Medulla oblongata (tissue), 1 donor: ENCODE results near the gene S100A2.
"Not testable (repeated sequence)": the region's sequence is repeated elsewhere in the genome, so short reads cannot be mapped to it uniquely, and the experiment has no call there.

Experiments used
- DNase-seq: peaks from one replicate; pipeline ENCODE4 v3.0.0-alpha.2; 2015; ENCODE audit errors: extremely low spot score

The S100A2 gene

DNA sequence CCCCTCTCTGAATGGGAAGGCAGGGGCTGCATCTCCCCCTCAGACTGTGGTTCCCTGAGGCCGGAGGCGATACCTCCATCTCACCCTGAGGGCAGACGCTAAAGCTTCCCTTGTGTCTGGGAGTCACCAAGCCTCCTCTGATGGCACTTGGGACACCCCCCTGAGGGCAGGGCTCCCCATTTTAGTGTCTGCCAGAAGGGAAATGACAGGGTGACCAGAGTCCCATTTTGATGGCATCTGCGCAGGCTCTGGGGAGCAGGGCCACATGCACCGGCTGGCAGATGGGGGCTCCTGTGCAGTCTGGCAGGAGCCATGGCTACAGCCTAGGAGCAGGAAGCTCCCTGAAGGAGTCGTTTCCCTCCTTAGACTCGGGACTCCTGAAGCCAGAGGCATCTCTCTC, 1.7 kb downstream of the S100A2 start:
- no peak for DNase-seq

DNA sequence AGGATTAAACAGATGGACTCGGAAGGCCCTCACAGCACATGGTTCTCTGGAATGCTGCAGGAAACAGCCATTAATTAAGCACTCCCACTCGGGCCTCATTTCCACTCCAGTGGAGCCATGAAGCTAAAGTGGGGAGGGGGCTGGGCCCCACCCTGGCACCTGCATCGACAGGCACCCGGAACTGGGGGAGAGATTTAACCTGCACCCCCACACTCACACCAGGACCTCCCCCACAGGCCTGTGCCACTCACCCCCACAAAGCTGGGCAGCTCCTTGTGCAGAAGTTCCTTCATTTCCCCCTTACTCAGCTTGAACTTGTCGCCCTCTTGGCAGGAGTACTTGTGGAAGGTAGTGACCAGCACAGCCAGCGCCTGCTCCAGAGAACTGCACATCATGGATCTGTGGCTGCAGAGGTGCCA, 2.2 kb downstream of the S100A2 start:
- DNase-seq: no peak

DNA sequence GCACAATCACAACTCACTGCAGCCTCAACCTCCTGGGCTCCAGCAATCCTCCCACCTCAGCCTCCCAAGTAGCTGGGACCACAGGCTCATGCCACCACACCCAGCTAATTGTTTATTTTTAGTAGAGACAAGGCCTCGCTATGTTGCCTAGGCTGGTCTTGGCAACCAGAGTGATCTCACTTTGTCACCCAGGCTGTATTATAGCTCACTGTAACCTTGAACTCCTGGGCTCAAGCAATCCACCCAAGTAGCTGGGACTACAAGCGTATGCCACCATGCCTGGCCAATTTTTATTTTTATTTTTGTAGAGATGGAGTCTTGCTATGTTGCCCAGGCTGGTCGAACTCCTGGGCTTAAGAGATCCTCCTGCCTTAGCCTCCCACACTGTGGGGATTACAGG, 3.6 kb downstream of the S100A2 start:
- not testable (repeated sequence) for DNase-seq

DNA sequence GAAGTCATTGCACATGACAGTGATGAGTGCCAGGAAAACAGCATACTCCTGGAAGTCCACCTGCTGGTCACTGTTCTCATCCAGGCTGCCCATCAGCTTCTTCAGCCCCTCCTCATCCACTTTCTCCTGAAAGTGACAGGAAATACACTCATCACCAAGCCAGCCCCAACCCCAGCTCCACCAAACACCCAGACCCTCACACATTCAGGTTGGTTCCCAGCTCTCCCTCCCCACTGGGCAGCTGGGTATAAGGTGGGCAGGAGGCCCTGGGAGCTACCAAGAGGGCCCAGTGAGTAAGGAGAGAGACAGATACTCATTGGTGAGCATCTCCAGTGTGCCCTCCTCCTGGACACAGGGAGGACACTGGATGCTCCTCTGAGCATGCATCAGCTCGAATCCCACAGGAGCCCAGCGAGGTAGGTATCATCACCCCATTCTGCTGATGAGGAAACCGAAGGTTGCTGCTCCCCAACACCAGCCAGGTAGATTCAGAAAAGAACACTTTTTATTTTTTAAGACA, 4.1 kb downstream of the S100A2 start:
- no peak for DNase-seq

DNA sequence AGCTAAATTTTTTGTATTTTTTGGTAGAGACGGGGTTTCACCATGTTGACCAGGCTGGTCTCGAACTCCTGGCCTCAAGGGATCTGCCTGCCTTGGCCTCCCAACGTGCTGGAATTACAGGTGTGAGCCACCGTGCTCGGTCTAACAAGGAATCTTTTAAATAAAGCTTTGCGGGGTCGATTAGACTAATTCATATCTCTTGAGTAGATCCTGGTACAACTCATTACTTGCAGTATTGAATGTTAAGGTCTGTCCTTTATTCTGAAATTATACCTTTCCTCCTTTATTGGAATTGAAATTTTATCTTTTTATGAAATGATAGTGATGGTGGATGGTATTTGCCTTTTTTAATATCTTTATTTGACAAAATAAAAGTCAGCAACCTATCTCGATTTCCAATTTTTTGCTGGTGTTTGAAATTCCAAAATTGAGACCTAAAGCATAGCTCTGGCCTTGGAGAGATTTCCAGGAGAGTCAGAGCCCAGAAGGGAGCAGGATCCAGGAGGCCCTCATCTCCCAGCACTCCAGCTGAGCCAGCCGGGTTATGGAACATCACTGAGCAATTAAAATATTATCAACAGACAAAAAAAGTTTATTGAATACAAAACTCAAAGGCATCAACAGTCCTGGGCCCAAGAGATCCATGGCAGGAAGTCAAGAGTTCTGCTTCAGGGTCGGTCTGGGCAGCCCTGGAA, 4.7 kb downstream of the S100A2 start:
- DNase-seq: no peak

DNA sequence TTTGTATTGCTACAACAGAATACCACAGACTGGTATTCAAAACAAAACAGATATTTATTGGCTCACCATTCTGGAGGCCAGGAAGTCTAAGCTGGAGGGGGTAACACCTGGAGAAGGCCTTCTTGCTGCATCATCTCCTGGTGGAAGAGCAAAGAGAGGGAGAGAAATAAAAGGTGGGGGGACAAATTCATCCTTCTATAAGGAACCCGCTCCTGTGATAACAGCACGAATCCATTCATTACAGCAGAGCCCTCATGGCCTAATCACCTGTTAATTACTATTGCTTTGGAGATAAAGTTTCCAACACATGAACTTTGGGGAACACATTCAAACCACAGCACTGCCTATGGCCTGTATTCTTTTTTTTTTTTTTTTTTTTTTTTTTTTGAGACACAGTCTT, 5.4 kb downstream of the S100A2 start:
- no peak for DNase-seq

DNA sequence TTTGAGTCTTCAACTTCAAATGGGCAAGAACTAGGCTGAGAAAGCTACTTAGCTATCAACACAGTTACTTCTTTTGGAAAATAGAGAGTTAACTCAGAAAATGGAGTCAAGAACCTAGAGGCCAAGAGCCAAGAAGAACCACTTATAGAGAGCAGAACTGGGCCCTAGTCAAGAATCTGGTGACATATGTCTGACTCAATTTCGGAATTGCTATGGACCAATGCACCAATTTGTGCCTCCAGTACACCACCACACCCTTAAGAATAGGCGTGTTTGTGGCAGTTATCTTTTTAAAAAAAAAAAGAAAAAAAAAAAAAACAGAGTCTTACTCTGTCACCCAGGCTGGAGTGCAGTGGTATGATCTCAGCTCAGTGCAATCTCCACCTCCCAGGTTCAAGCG, 7.8 kb downstream of the S100A2 start:
- no peak for DNase-seq

DNA sequence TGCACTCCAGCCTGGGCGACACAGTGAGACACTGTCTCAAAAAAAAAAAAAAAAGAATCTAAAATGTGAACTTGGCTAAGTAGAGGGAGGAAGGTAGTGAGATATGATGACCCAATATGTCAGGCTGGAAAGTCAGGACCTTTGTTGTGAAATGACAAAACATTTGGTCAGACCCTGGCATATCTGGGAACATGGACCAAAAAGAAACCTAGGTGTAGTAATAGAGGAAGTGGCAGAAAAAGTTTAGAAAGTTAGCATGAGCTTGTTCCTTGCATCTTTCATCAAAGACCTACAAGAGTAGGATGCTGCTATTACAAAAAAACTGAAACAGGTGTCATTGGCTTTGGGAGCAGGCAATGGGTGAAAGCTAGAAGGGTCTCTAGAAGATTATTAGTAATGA, 9.3 kb downstream of the S100A2 start:
- DNase-seq: no peak

DNA sequence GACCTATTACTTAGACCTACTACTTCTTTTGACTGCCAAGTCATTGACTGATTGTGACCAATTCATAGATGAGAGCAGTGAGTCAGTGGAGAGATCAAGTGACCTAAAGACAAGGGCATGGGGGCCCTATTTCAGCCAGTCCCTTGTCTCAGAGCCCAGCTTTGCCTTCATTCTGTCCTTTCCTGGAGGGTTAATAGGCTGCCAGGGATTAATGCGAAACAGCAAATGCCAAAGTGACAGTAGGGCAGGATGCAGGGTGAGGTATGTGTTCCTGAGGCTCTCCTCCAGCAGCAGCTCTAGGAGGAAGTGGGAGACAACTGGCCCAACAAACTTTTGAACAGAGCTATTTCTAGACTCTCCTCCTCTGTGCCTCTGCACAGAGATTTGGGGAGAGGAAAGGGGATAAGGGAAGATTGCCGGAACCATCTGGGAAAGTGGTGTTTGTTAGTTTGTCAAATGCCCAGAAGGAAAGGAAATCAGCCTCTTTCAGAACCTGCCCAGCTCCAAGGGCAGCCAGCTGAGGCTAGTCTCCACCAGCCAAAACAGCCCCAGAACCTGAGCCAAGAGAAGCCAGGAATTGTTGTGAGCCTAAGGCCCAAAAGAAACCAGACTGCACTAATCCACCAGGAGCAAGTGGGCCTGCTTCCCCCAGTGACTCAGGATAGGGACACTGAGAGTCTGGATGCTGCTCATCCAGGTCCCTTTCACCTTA, 11.7 kb downstream of the S100A2 start:
- DNase-seq: peak; percentile 57

DNA sequence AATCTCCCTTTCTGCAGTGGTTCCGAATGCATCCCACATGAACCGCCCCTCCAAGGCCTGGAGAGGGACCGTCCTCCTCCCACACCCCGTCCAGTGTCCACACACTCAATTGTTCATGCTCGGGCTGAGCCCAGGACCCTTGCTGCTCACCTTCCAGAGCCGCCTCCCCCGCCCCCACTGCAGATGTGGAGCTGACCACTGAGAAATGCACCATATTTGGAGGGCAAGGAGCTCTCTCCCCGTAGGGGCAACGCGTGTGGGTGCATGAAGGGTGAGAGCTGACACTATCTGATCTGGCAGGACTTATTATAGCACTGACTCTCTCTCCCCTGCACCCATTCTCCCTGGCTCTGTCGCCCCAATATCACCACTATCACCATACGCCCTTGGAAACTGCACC, 12.5 kb downstream of the S100A2 start:
- DNase-seq: no peak

DNA sequence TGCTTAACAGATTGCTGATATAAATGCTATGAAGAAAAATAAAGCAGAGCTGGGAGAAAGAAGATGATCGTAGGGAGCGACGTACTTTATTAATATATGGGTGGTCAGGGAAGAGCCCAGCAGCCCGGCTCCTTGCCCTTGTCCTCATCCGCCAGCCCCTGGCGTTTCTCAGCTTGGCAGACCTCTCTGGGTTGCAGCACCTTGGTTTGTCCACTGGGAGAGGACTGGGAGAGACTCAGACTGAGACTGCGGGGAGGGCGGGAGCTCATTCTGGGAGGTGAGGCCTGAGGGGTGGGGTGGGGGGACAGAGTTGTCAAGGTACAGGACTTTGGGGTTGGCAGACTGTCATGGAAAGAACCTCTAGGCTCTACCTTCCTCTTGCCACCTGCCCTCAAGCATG, 13.3 kb downstream of the S100A2 start:
- no peak for DNase-seq

DNA sequence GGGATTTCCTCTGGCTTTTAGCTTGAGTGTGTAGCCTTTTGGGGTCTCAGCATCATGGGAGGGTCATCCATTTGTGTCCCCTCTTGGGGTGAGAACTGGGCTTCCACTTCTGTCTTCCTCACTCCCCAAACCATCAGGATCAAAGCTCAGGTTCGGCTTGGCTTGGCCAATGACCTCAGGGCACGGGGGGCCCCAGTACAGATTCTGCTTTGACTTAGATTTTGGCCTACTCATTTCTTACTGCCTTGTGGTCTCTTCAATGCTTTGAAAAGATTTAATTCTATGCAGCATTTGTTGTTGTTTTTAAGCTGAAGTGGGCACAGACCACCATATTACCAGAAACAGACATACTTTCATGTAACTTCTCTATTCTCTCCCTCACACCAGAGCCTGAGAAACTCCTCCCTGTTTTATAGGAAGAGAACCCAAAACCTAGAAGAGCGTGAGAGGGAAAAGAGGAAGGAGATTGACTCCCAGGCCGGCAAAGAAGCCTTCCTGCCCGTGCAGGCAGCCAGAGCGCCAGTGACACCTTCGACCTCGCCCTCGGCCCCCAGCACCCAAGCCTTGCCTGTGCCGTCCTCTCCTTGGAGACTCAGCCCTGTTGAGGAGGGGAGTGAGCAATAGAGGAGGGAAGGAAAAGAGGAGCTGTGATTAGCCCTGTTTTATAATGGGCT, 14.7 kb downstream of the S100A2 start:
- DNase-seq: peak; percentile 35

DNA sequence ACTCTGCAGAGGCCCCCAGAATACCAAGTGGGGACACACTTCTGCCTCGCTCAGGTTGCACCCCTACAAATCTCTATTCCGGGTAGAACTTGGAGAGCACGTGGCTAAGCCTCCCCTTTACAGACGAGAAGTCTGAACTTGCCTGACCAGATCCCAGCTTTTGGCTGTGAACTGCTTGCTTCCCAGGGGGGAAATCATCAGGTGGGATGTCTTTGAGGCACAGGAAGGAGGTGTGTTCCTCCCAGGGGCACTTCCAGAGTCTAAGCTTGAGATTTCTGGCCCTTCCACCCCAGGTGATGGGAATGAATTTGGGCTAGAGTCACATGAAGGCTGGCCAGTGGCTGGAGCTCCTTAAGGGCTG, 15.3 kb downstream of the S100A2 start:
- DNase-seq: no peak

DNA sequence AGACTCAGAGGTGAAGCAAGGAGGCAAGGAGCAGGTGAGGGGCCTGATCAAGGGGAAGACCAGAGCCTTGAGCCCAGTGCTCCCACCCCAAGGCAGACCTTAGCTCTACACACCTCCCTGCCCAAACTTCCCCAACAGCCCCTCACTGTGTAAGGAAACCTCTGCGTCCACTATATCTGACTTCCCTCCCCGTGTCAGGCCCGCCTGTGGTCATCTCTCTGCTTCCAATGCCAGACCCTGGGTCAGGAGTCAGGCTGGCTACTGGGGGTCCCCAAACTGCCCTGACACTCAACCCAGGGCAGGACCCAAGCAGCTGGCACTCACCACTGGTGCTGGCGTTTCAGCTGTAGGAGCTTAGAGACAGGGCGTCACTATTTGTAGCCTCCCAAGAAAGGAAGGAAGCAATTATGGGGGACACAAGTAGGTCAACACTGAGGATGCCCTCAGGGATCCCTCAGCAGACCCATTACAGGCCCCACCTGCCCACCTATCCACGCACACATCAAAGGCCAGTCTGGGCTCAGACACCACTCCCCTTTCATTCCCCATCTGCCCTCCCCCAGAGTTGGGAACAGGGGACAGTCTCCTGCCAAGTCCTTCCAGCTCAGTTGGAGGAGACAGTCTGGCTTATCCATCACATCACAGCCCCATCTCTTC, 15.8 kb downstream of the S100A2 start:
- no peak for DNase-seq

DNA sequence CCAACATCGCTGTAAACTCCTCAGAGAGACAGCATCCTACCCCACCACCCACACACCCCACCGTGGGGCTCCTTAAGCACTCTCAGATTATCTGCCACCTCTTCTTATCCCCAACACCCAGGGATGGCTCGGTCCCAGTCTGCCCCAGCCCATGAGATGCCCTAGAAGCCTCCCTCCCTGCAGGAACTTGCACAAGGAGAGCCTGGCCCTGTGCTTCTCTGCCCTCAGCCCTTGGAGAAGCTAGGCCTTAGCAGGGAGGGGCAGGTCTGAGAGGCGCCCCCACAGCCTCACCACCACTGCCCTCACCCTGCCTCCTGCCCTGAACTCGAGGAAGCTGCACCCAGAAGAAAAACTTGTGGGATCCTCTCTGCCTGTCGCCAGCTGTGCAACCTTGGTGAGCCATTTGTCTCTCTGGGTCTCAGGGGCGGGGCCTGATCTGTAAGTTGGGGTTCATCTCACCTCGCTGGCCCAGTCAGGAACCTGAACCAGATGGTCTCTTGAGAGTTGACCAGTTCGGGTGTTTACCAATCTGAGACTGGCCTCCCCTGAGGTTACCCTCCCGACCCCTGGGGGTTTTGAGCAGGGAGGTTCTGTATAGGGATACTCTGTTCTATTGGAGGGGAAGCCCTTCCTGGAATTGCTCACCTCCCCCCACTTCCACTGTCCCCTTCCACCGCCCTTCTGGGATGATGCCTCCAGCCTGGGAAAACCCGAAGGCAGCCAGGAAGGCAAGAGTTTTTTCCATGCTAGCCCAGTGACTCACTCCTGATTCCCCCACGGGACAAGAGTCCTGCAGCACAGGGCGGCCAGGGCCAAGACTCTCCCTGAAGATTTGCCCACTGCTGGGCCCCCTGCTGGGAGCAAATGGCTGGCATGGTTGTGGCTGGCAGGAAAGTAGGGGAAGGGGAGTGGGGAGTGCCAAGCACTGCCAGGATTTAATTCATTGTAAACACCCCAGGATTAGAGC, 16.6 kb downstream of the S100A2 start, which contains the start of gene S100A3:
TSS of gene S100A3 (minus strand) at position 537 of the 967 bp plus-strand sequence. CDS start 773 bp downstream, outside the sequence.
- peak; percentile 52 for DNase-seq

DNA sequence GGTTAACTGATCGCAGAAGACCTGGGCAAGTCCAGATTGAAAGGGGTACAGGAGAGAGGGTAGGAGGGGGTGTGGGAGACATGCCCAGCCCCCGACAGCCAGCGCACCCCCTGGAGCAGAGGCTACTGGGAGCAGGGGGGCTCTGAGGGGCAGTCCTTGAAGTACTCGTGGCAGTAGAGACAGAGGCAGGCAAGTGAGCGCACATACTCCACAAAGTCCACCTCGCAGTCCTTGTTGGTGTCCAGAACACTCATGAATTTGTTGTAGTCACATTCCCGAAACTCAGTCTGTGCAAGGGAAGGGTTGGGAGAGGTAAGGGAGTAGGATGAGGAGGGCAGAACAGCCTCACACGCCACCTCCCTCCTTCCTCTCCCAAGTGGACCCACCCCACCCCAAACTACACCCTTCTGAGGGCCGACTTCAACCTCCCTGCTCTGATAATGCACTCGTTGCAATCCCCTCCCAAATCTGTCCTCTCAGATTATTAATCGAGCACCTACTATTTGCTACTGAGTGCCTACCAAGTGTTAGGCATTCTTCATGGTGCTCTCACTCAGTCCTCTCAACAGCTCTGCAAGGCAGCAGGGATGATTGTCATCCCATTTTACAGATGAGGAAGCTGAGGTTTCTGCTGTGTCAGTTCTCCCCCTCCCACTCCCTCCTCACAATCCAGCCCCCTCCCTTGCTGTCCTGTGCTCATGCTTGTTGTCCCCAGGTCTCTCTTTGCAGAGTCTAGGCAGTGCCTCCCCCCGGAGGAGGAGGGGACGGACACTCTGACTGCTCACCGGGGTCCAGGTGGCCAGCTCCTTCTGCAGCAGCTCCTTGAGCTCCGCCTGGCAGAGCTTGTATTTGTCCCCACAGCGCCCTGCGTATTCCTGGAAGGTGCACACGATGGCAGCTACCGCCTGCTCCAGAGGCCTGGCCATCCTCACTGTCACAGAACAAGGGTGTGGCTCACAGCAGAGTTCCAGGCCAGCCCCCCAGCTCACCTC, 17.8 kb downstream of the S100A2 start:
- no peak for DNase-seq

DNA sequence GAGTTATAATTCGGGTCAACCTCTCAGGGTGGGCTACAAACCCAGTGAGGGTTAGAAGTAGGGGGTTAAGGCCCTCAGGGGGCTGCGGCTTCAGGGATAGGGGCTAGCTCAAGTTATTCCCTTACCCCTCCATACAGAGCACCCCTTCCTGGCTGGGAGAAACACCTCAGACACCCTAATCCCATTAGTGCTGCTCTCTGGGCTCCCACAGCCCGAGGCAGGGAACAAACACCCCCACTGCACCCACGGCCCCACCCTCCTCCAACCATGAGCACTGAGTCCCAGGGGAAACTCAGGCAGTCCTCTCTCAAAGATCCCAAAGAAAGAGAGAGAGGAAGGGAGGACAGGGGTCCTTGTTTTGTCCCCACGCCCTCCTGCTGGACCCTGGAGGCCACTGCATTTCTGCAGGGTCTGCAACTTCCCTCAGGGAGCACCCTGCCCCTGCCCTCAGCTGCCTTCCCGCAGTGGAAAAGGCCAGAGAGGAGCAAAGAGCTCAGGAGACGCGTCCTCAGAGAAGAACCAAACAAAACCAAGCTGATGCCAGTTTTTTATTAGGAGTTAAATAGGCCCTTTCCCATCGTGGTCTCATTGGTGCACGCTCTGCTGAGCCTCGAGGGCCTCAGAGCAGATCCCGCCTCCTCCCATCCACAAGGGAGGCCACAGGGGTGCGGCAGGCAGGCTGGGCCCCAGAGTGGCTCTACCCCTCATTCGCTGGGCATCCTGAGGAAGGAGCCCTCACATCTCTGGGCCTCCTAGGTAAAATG, 18.7 kb downstream of the S100A2 start:
- no peak for DNase-seq

DNA sequence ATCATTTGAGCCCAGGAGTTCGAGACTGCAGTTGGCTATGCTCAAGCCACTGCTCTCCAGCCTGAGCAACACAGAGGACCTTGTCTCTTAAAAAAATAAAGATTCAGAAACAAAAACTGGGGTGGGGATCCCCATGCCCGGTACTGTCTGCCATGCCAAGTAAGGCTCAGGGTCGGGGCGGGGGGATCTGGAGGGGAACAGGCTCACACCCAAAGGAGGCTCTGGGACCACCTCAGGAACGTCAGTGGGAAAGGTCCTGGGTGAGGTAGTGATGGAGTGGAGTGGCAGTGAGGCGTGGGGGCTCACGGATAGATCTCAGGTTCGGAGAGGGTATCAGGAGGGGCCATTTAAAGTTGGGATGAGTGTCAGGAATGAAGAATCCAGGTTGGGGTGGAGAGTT, 19.3 kb downstream of the S100A2 start:
- no peak for DNase-seq
